CD1c-positive myeloid dendritic cell (primary cell): ENCODE data around the gene TAB3.

Experiments used
- DNase-seq: peaks from one replicate; pipeline ENCODE4 v3.0.0-alpha.2; 2016; ENCODE audit errors: extremely low spot score

Gene TAB3

DNA sequence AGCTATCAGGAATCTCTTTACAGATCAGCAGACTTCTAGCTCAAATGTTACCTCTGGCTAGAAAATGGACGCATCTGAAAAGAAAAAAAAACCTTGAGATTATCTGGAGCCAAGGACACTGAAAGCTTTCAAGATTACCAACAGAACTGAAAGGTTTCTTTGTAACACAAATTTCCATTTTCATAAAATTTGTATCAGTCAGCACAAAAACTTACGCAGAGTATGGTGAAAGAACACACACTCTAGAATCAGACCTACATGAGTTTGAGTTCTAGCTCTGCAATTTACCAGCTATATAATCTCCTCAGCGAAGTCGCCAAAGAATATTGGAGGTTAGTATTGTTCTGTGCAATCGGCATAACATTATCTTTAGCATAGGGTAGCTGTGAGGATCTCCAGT is 1.8 kb downstream of the TAB3 start:
- DNase-seq = no peak

DNA sequence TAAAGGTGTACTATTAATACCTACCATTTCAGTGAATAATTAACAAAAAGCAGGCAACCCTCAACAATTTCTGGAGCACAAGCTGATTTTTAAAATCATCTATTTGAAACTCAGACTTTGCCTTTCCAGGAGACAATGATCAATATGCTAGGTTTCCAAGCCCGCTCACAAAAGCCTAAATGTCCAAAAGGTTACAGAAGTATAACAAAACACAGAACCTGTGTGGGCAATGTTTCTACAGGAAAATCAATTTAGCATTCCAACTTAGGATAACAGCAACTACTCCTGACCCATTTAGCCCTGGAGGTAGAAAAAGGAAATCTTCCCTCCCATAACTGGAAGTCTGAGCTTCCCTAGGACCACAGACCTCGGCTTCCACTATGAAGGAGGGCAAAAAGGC is 3.9 kb downstream of the TAB3 start:
- DNase-seq = no peak

DNA sequence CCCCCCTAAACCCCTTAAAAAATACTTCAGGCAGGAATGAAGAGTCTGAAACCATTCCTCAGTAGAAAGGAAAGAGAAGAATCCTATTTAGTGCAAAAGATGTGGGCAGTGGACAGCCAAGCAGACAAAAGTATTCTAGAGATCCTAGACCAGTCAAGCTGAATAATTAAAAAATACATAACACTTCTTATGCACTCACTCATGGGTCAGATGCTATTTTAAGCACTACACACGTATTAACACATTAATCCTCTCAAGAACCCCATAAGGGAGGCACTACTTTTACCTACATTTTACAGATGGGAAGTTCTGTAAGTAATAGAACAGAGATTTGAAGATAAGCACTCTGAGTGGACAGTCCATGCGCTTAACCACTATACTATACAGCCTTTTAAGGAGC is 5.9 kb downstream of the TAB3 start:
- no peak for DNase-seq

DNA sequence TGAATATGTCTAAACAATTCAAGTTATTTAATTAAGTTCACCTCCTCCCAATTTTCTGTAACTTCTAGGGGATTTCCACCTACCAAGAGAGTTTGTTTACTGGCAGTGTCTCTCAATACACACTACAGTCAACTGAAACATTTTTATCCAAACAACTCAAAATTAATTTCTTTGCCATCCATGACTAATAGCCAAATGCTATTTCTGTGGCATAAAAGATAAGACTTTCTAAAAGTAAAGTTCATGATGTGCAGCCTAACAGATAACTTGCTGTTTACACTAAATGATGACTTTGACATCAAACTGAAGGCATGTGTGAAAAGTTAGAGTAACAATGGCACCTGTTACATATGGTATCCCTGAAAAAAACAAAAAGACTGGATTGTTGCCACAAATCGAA is 7.3 kb downstream of the TAB3 start:
- no peak for DNase-seq

DNA sequence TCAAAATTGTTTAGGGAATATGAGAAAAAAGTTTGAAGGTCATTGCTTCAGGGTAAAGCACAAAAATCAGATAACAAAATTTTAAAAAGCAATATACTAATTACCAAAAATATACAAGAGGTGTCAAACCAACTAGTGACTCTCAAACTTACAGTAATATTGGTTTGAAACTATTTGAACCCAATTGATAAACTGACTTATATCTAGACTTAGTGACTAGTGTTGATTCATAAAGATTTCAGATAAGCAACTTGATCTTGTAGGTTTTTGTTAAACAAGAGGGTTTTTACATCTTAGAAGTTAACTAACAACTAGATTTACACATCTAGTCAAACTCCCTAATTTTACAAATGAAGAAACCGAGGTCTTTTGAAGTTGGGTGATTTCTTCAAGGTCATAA is 7.7 kb downstream of the TAB3 start:
- DNase-seq = no peak

DNA sequence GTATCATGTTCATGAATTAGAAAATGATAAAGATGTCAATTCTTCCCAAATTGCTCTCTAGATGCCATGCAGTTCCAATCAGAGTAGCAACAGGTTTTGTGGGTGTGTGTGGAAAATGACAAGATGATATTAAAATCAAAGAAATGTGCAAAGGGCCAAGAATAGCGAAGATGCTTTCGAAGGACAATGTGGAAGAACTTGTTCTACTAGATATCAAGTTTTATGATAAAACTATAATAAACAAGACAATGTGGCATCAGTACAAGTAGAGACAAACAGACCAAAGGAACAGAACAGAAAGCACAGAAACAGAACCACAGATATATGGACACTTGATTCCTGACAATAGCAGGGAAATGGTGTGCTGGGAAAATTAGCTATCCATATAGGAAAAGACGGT is 9.0 kb downstream of the TAB3 start:
- DNase-seq = no peak

DNA sequence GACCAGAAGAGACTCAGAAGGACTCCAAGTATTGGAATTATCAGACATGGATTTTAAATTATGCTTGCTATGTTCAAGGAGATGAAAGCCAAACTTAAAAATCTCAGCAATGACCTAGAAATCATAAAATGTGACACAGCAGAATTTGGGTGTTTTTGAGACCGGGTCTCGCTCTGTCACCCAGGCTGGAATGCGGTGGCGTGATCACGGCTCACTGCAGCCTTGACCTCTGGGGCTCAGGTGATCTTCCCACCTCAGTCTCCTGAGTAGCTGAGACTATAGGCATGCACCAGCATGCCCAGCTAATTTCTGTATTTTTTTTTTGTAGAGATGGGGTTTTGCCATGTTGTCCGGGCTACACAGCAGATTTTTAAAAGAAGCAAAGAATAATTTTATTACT is 12.7 kb downstream of the TAB3 start:
- no peak for DNase-seq

DNA sequence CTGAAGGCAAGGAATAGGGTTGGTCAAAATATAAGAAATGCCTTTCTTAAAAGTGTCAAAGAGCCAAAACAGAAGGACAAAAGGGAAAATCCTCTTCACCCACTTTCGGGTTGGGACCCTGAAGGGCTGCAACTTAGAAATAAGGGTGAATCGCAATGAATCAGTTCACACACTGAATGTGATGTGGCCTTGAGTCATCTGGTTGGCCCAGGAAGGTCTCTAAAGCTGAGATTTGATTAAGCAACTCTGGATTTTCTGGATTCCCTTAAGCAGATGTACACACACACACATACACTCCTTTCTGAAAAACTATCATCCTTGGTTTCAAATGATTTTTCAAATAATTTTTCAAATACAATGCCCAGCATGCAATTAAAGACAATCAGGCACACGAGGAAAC is 13.1 kb downstream of the TAB3 start:
- no peak for DNase-seq

DNA sequence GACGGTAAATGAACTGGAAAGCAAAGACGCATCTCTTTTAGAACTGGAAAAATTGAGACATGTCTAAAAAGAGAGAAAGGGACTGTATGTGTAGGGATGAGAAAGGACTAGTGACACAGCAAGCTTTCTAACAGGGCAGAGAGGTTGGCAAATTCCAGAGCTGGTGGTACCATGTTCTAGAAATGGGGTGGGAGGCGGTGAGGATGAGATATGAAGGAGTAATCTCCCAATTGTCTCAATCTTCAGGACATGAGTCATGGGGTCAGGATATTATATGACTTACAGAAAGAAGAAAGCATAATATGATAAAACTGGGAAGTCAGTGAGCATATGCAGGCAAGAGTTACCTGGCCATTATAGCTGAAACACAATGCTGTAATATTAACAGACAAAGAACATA is 14.2 kb downstream of the TAB3 start:
- DNase-seq = no peak

DNA sequence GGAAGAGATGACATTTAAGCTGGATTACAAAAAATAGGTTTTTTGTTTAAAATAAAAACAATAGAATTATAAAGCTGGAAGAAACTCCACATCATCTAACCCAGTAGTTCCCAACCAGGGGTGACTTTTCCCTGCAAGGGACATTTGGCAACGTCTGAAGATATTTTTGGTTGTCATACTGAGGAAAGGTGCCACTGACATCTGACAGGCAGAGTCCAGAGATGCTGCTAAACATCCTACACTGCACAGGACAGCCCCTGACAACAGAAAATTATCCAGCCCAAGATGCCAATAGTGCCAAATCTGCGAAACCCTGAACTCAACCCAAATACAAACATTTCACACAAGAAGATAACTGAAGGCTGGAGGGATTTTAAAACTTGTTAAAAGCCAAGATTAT is 18.5 kb downstream of the TAB3 start:
- no peak for DNase-seq

DNA sequence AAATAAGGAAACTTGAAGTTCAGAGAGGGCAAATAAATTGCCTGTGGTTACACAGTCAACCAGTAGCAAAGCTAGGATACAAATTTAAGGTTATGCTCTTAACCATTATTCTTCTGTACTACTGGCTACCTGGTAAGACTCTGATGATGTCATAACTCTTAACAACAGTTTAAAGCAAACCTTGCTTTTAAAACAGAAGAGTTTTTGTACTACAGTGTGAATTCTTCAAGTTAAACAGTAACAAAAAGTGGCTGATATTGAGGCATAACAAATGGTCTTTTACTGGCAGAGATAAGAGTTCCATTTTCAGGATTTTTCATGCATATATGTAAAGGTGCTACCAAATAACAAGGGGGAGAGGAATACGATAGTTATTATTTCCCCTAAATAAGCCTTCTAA is 23.4 kb downstream of the TAB3 start:
- DNase-seq = no peak

DNA sequence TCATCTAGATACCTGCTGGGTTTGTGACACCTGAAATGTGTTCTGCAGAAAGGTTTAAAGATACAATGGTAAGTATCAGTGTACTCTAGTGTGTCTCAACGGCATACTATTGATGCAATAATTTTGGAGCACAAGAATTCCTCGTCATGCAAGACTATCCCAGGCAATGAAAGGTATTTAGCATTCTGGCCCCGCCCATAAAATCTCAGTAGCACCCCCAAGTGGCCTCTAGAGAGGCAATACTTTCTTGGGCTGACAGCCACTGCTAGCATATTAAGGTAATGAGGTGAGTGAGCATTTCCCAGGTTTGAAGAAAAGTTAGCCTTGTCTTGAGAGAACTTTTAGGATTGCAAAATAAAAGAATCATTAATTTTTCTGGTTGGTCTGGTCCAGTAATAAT is 24.0 kb downstream of the TAB3 start:
- DNase-seq = peak; percentile 32

DNA sequence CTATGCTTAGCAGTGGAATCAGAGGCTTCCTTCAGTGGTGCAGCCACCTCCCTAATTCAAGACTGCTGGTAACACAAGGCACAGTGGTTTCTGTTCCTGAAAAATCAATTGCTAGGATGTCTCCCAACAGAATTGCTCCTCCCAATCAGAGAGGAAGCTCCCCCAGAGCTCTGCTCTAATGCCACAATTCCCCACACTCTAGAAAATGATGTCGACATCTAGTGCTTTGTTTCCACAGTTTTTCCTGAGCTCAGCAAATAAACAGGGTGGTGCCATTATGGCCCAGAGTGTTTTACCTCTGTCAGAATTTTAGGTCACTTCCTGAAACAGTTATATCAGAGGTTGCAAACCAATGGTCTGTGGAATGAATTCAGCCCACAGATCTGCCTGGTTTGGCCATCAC is 24.7 kb downstream of the TAB3 start:
- peak; percentile 85 for DNase-seq

DNA sequence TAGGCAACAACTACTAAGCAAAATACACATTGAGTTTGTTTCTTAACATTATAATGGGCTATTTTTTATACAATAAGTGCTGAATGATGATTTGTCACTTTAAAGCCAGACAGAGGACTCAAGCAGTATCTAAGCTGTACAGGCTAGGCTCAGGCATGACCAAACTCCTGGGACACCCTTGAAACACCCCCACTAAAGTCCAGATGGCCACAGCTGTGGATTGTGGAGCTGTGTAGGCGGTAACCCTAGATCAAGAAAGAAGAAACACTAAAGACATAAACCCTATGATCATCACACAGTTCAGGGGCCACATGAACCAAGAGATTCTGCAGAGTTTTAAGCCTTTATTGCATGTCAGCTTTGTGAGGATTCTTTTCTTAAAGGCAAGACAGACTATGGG is 25.1 kb downstream of the TAB3 start:
- peak; percentile 47 for DNase-seq

DNA sequence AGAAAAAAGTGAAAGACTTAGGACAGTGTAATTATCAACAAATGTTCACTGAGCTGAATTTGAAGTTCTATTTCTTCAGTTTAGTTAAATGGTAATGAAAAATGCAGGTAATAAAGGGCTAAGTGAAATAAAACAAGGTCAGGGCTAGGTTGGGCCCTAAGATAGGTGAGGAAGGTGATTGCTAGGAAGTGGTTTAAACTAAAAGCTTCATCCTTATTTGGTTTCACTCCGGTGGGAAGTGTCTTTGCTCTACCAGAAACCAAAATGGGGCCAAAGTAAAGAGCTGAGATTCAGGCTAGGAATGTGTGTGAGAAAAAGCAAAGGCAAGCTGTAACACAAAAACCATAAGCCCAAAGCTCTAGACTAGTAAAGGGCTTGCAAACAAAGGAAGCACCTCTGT is 31.0 kb downstream of the TAB3 start:
- DNase-seq = no peak

DNA sequence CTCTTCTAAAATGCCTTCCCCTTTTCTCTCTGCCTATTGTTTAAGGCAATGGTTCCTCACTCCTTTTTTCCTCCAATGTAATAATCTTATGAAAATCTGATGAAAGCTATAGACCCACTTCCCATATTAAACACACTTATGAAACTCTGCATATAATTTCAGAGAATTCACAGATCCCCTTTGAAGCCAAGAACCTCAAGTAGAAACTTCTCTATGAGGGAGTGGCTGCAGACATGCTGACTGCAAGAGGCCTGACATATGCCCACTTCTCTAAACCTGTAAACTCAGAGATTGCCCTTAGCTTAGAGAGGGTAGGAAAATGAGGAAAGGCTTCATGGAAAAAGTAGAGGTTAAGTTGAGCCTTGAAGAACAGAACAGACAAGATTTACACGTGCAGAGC is 37.6 kb downstream of the TAB3 start:
- DNase-seq = peak; percentile 64

DNA sequence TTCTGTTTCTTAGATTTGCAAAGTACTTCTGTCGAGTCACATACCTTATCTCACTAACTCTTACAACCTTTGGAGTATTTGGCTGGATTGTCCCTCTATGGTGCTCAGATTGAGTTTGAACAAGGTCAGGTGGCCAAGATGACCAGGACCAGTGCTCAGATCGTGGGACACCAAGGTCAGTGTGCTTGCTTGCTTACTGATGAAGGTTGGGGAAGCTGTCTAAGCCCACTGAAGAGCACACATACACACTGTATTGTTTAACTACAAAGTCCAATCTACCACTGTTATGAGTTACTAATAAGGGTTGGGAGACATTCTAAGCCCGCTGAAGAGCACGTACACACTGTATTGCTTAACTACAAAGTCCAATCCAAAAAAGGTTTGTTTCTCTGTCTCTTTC is 53.7 kb downstream of the TAB3 start:
- no peak for DNase-seq

DNA sequence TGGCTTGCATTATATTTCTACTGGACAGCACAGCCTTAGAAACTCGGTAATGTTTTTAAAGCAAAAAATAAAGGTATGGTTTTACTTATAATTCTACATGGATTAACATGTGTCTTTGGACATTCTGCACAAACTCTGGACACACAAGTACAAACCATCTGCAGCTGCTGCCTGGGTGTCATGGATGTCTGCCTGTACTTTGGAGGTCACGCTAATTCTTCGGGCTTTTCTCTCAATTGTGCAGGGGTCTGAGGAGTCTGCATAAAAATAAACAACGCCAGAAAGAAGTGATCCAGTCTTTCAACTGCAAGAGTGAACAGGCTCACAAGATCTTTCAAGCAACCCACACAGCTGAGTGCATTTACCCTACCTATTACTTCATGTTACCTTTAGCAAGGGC is 55.2 kb downstream of the TAB3 start:
- DNase-seq = no peak

DNA sequence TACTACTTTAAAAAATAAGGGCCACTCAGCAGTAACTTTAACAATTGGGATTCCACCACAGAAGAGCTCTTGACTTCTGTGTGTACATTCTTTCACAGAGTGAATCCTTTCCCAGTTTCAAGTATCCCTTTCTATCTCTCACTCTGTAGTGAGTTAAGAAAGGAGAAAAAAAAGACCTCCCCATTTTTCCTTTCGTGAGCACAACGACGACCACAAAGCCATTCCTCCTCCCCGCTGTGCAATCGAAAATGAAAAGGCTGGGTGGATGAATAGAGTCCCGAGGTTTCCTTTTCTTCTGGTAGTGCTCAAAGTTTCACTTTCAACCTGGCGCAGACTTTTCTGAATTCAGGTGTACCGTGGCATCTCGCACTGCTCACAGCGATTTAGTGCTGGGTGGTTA is 58.0 kb downstream of the TAB3 start:
- DNase-seq = no peak

DNA sequence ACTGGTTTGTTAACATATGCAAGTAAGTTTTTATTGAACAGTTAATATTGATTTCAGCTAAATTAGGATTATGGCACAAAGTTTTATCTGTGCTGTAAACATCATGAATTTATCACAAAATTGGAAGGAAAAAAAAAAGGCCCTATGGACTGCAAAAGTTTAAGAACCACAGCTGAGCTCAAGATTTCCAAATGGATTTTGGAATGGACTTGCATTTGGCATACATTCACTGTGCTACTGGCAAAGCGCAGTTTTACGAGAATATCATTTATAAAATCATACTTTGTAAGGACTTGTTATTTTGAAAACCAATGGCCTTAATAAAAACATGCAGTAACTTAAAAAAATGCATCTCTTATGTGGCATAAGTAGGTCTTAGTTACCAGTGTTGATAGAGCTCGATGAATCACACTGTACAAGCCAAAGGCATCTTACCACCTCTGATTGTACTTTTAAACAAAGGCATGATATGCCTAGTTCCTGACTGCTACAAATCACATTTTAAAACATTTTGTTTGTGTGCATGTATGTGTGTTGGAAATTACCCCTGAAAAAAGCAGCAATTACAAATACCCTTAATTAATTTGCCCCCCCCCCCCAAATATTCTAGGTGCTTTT is 58.6 kb downstream of the TAB3 start:
- DNase-seq = no peak

DNA sequence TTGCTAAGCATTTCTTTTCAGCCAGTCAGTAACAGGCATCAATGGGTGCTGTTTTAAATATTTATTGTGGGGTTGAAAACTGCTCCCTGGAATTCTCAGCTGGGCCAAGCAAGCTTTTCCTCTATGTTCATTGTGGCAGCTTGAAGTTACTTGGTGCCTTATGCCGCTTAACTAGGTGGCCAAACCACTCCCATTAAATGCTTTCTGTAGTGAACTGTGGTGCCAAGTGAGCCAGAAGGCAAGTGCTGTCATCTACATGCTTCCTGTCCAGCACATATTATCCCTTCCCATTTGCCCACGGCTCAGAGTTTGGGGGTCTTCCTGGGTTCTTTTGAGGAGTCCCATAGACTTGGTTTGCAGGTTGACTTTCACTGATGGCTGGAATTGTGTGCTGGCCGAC is 64.8 kb downstream of the TAB3 start:
- DNase-seq = no peak

DNA sequence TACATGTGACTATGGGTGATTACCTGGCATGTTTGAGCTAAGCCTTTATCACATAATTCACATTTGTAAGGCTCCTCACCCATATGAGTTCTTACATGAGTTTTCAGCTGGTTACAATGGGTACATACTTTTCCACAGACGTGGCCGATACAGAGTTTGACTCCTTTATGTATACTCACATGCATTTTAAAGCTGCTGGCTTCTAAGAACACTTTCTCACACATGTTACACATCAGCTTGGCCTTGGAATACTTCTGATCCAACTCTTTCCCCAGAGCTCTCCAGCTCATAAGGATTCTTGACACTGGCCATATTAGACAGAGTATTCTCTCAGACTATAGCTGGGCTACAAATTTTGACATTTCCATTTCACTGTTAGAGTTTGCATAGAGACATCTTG is 66.3 kb downstream of the TAB3 start:
- no peak for DNase-seq

DNA sequence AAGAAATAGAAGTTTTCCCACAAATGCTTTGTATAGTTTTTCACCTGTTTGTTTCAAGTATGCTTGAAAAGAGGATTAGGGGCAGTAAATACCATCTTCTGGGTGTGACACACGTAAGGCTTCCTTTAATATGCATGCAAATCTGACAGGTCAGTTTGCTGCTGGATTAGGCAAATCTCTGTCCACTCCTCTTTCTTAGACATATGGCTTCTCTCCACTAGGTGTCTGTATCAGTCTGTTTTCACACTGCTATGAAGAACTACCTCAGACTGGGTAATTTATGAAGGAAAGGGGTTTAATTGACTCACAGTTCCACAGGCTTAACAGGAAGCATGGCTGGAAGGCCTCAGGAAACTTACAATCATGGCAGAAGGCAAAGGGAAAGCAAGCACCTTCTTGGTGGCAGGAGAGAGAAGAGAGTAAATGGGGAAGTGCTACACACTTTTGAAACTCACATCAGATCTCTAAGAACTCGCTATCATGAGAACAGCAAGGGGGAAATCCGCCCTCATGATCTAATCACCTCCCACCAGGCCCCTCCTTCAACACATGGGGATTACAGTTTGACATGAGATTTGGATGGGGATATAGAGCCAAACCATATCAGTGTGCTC is 66.9 kb downstream of the TAB3 start:
- peak; percentile 24 for DNase-seq

DNA sequence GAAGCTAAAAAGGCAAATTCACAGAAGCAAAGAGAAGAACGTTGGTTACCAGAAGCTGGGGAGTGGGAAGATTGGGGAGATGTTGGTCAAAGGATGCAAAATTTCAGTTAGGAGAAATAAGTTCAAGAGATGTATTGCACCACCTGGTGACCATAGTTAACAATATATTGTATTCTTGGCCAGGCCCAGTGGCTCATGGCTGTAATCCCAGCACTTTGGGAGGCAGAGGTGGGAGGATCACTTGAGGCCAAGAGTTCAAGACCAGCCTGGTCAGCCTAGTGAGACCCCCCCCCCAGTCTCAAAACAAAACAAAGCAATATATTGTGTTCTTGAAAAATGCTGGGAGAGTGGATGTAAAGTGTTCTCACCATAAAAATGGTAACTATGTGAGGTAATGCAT is 67.9 kb downstream of the TAB3 start:
- DNase-seq = no peak
